ENCODE measurements around the gene DOK5. TPM values are rescaled to one million over a fixed set of nuclear protein-coding genes. Genes with fewer than 3 reads are reported as not detected.

The DOK5 gene
- total and polyA plus RNA-seq, 10 of the 15 experiments (the other 5 are each of a cell fraction or from before 2014, with no cell fraction given) = 0.03 TPM; not detected in 9

GRCh38 chr20:54525916-54526590, 50.7 kb downstream of the DOK5 start (continued):
- TF ChIP-seq CREB1 (IDR thresholded peaks at IDR 0.05; ENCODE audit: low read depth) (no peak), PKNOX1 (IDR thresholded peaks at IDR 0.05) (no peak), JUND (IDR thresholded peaks at IDR 0.05; ENCODE audit: low read depth, low read length) (no peak)

GRCh38 chr20:54526801-54527200, 51.4 kb downstream of the DOK5 start:
- TF ChIP-seq CTCF (IDR thresholded peaks at IDR 0.05 in 2 of 3, conservative IDR thresholded peaks at IDR 0.05 in 1 of 3; ENCODE audit: control insufficient read depth in 2 of 3, extremely low read depth in 1 of 3, insufficient read depth in 1 of 3, low read depth in 3 of 3, low read length in 3 of 3) = no peak
- TF ChIP-seq USF2 (IDR thresholded peaks at IDR 0.05; ENCODE audit: borderline replicate concordance, low read depth, low read length) = no peak
- no peak for TF ChIP-seq HDGF (IDR thresholded peaks at IDR 0.05)
- no peak for TF ChIP-seq ZNF622 (IDR thresholded peaks at IDR 0.05)
- no peak for TF ChIP-seq STAT1 (conservative IDR thresholded peaks at IDR 0.05)
- no peak for TF ChIP-seq FOXM1 (IDR thresholded peaks at IDR 0.05; ENCODE audit: low read depth, low read length)
- TF ChIP-seq POLR2AphosphoS2 (IDR thresholded peaks at IDR 0.05; ENCODE audit: low read depth, low read length) = no peak
- TF ChIP-seq TCF12 (IDR thresholded peaks at IDR 0.05; ENCODE audit: low read depth, low read length) = no peak
- TF ChIP-seq E4F1 (IDR thresholded peaks at IDR 0.05; ENCODE audit: borderline replicate concordance, partially characterized antibody) = no peak
- BruUV-seq (replicated peaks) = no TSS peak
- ChIA-PET SMC1A (ENCODE audit: uncharacterized antibody, unreplicated experiment) (no interaction called here), RAD21 (ENCODE audit: unreplicated experiment) (no interaction called here), CTCF (interaction anchor here (0.7 kb wide), 1 partner anchor 15 kb away, joined by 3 read pairs; no protein-coding TSS in a partner anchor), POLR2A (no interaction called here)
- in situ Hi-C loops (cut with MboI) = no loop called here
- H3K9me3 ChIP-seq (replicated peaks; ENCODE audit: control insufficient read depth, insufficient read depth, low read length) = no peaks in the 10 kb centered on the region
- H3K4me2 ChIP-seq (ENCODE audit: control insufficient read depth, insufficient read depth) = no peak overlapping the region
- DNase-seq (ENCODE audit: low read depth, low spot score) = no peak
- H3K27ac ChIP-seq (ENCODE audit: control insufficient read depth, insufficient read depth) = no peak overlapping the region
- no peaks in the 10 kb centered on the region for H3K27me3 ChIP-seq (replicated peaks in 1 of 2; ENCODE audit: control insufficient read depth in 2 of 2, insufficient read depth in 2 of 2, low read length in 1 of 2)
- H4K20me1 ChIP-seq (ENCODE audit: control insufficient read depth, insufficient read depth) = no peaks in the 10 kb centered on the region
- FAIRE-seq = no peak
- no peaks in the 10 kb centered on the region for H3K4me1 ChIP-seq (ENCODE audit: control insufficient read depth, insufficient read depth, low read length)
- H3K4me3 ChIP-seq = no peak overlapping the region
- no peaks in the 10 kb centered on the region for H3K36me3 ChIP-seq (ENCODE audit: control insufficient read depth in 2 of 2, insufficient read depth in 2 of 2, low read length in 1 of 2)
- H3K79me2 ChIP-seq (ENCODE audit: control insufficient read depth, insufficient read depth, low read length) = no peaks in the 10 kb centered on the region
- ATAC-seq = no peak
- no peak overlapping the region for H2AFZ ChIP-seq (ENCODE audit: control insufficient read depth, low read depth, low read length)
- no peak overlapping the region for H3K9ac ChIP-seq (ENCODE audit: control insufficient read depth, insufficient read depth, low read length)
- intact Hi-C loops (cut with micrococcal nuclease; ENCODE audit: unreplicated experiment) = no loop called here
- 0% methylated on average over 1 of the region's 1 CpG for WGBS (ENCODE audit: insufficient coverage, insufficient replicate concordance, low lambda C conversion rate, missing lambda C conversion rate)
